ENCODE measurements around the gene AMER3.

Gene AMER3

GRCh38 chr2:130735200-130735599, 20.1 kb upstream of the AMER3 start:
- H3K9ac ChIP-seq (ENCODE audit: low read depth, low read length, poor library complexity, severe bottlenecking): no peak overlapping the region
- no peaks in the 10 kb centered on the region for H3K79me2 ChIP-seq (ENCODE audit: insufficient read depth, low read length)
- H3K4me2 ChIP-seq (ENCODE audit: low read depth, low read length, poor library complexity, severe bottlenecking): no peak overlapping the region
- no peaks in the 10 kb centered on the region for H3F3A ChIP-seq (ENCODE audit: low read depth)
- H3K9me2 ChIP-seq (replicated peaks; ENCODE audit: low read depth, low read length): no peaks in the 10 kb centered on the region
- H3K36me3 ChIP-seq (ENCODE audit: insufficient read depth, low read length): no peaks in the 10 kb centered on the region
- no peaks in the 10 kb centered on the region for H3K4me1 ChIP-seq (ENCODE audit: insufficient read depth, low read length, poor library complexity, severe bottlenecking)
- H4K20me1 ChIP-seq (ENCODE audit: insufficient read depth, low read length, poor library complexity, severe bottlenecking): no peaks in the 10 kb centered on the region
- H2AFZ ChIP-seq (ENCODE audit: low read length): no peak overlapping the region
- no peaks in the 10 kb centered on the region for H3K9me3 ChIP-seq (ENCODE audit: insufficient read depth, low read depth, low read length)
- H3K4me3 ChIP-seq (ENCODE audit: low read length, poor library complexity, severe bottlenecking): no peak overlapping the region
- H3K27me3 ChIP-seq (ENCODE audit: insufficient read depth, low read length, poor library complexity, severe bottlenecking): no peaks in the 10 kb centered on the region
- TF ChIP-seq CTCF (conservative IDR thresholded peaks at IDR 0.05; ENCODE audit: low read length): no peak
- no peak for TF ChIP-seq EZH2phosphoT487 (IDR thresholded peaks at IDR 0.05; ENCODE audit: borderline replicate concordance)

GRCh38 chr2:130736487-130736886, 18.9 kb upstream of the AMER3 start:
- Histone ChIP-seq H3K4me1 (ENCODE audit: insufficient read depth, low read length, poor library complexity, severe bottlenecking) (no peaks in the 10 kb centered on the region), H2AFZ (ENCODE audit: low read length) (no peak overlapping the region), H3K9me3 (ENCODE audit: insufficient read depth, low read depth, low read length) (no peaks in the 10 kb centered on the region), H3K4me3 (ENCODE audit: low read length, poor library complexity, severe bottlenecking) (no peak overlapping the region), H3K9me2 (replicated peaks; ENCODE audit: low read depth, low read length) (no peaks in the 10 kb centered on the region), H3K9ac (ENCODE audit: low read depth, low read length, poor library complexity, severe bottlenecking) (no peak overlapping the region), H4K20me1 (ENCODE audit: insufficient read depth, low read length, poor library complexity, severe bottlenecking) (no peaks in the 10 kb centered on the region), H3K79me2 (ENCODE audit: insufficient read depth, low read length) (no peaks in the 10 kb centered on the region), H3K36me3 (ENCODE audit: insufficient read depth, low read length) (no peaks in the 10 kb centered on the region), H3K27me3 (ENCODE audit: insufficient read depth, low read length, poor library complexity, severe bottlenecking) (no peaks in the 10 kb centered on the region), H3F3A (ENCODE audit: low read depth) (no peaks in the 10 kb centered on the region), H3K4me2 (ENCODE audit: low read depth, low read length, poor library complexity, severe bottlenecking) (no peak overlapping the region)
- TF ChIP-seq CTCF (conservative IDR thresholded peaks at IDR 0.05; ENCODE audit: low read length): no peak
- no peak for TF ChIP-seq EZH2phosphoT487 (IDR thresholded peaks at IDR 0.05; ENCODE audit: borderline replicate concordance)

GRCh38 chr2:130737592-130737991, 17.7 kb upstream of the AMER3 start:
- Histone ChIP-seq H3K9ac (ENCODE audit: low read depth, low read length, poor library complexity, severe bottlenecking) (no peak overlapping the region), H3K9me2 (replicated peaks; ENCODE audit: low read depth, low read length) (no peaks in the 10 kb centered on the region), H3K27me3 (ENCODE audit: insufficient read depth, low read length, poor library complexity, severe bottlenecking) (no peaks in the 10 kb centered on the region), H3K79me2 (ENCODE audit: insufficient read depth, low read length) (no peaks in the 10 kb centered on the region), H3F3A (ENCODE audit: low read depth) (no peaks in the 10 kb centered on the region), H2AFZ (ENCODE audit: low read length) (no peak overlapping the region), H3K4me3 (ENCODE audit: low read length, poor library complexity, severe bottlenecking) (no peak overlapping the region), H3K9me3 (ENCODE audit: insufficient read depth, low read depth, low read length) (no peaks in the 10 kb centered on the region), H4K20me1 (ENCODE audit: insufficient read depth, low read length, poor library complexity, severe bottlenecking) (no peaks in the 10 kb centered on the region), H3K36me3 (ENCODE audit: insufficient read depth, low read length) (no peaks in the 10 kb centered on the region), H3K4me1 (ENCODE audit: insufficient read depth, low read length, poor library complexity, severe bottlenecking) (no peaks in the 10 kb centered on the region), H3K4me2 (ENCODE audit: low read depth, low read length, poor library complexity, severe bottlenecking) (no peak overlapping the region)
- no peak for TF ChIP-seq CTCF (conservative IDR thresholded peaks at IDR 0.05; ENCODE audit: low read length)
- TF ChIP-seq EZH2phosphoT487 (IDR thresholded peaks at IDR 0.05; ENCODE audit: borderline replicate concordance): no peak

Measured in Loucy (cell line).